ENCODE data around the gene ZNF883.

Gene ZNF883

DNA sequence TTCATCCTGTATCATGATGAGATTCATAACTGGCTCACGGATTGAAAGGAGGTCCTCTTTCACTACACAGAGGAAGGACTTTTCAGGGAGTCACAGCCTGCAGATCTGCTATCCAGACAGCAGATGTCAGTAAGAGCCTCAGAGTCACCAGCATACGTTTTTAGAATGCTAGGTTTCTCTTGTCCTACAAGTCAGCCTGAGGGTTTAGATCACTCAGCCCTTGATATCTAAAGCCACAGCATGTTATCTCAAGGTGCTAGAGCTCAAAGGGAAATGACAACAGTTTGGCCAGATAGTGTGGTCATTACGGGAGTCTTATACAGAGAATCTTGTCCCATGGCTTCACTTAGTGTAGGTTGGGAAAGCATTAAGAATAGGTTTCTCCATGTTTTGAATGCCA is 90.4 kb downstream of the ZNF883 start:
- in situ Hi-C loops (cut with MboI; ENCODE audit: low sequenced_read_pairs) = no loop called here

DNA sequence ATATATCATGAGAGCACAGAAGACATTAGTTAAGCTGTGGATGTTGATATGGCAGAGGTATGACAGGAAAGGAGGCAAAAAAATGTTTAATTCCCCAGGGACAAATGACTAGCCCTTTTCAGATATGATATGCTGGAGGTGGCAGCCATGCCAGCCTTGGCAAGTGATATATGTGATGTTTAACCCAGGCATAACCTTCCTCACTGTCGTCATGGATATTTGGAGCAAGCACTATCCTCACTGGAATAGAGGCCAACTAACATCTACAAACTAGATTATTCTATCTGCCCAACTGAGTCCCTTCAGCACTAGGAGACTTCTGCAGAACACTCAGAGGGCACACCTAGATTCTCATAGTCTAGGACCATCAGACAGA is 94.0 kb downstream of the ZNF883 start:
- in situ Hi-C loops (cut with MboI; ENCODE audit: low sequenced_read_pairs) = no loop called here

DNA sequence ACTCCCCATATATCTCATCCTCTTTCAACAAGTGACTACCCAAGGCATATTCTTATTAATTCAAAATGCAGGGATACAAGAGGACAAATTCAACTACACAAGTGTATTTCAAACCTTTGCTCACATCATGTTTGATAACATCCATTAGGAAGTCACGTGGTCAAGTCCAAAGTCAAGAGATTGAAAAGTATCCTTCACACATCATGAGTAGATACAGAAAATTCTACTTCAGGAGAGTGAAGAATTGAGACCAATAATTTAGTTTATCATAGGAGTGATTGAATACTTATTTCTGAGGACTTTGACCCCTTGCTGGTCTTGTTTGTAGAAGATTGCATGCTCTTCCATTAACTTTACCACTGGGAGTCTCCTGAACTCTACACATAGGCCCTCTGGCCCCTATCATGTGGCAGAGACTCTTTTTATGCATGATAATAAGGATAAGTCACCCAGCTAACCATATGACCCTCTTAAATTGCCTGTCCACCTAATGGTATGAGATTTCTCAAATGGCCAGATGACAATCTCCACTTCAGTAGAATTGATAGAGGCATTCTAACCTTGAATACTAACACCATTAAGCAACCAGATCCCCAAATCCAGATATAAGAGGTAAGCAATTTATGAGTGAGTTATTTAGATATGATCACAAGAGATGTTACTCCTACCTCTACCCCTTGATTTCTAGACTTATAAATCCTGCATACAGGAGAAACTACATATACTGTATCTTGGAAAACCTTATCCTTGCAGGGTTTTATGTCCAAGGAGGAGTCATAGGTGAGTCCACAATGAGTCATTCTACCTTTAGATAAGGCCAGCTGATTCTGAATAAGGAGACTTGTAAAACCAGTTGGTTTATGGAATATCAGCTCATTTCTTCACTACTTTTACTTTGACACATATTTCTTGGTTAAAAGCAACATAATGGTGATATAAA is 94.7 kb downstream of the ZNF883 start:
- in situ Hi-C loops (cut with MboI; ENCODE audit: low sequenced_read_pairs) = no loop called here

DNA sequence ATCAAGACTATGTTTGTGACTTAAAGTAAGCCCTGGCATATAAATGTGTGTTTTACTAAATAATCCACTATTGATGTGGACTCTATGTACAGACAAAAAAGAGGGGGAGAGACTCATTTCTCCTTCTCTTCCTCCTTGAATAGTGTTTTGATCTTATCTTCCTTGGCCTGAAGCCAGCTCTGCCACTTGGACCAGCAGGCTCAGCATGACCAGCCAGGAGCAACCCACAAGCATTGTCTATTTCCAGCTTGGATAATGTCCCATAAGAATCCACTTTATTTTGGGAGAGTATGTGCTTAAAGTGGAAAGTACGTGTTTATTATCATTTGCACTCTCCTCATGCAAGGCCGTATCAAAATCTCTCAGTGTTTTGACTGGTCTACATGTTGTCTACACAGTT is 97.5 kb downstream of the ZNF883 start:
- in situ Hi-C loops (cut with MboI; ENCODE audit: low sequenced_read_pairs) = no loop called here

DNA sequence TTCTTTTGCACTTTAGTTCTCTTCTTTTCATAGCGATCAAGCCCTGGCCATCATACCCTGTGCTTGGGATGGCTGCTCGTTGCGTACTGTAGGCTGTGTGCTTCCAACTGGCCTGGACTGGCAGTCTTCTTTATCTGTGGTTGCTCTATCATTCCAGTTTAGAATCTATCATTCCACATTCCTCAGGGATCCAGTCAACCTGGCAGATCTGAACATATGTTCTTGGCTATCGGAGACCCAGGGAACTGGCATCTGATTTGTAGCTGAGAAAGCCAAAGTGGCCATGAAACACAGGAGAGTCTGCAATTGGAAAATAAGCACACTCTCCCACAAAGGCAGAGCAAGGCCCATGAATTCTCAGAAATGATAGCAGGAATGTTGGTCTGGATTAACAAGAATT is 98.7 kb downstream of the ZNF883 start:
- in situ Hi-C loops (cut with MboI; ENCODE audit: low sequenced_read_pairs) = no loop called here

DNA sequence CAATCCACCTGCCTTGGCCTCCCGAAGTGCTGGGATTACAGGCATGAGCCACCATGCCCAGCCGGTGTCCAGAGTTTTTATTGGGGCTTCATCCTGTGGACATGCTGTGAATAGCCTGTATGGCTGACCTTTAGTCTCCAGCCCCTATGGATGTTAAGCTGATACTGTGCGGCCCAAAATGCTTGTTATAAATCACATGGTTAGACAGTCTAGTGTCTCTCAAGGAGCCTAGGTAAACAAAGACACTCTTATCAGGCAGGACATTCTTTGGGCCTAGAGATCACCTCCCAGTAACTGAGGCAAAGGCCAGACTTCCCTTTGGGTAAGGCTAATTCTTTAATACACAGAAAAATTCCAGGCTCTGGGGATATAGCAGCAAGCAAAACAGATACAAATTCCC is 99.4 kb downstream of the ZNF883 start:
- in situ Hi-C loops (cut with MboI; ENCODE audit: low sequenced_read_pairs) = no loop called here

DNA sequence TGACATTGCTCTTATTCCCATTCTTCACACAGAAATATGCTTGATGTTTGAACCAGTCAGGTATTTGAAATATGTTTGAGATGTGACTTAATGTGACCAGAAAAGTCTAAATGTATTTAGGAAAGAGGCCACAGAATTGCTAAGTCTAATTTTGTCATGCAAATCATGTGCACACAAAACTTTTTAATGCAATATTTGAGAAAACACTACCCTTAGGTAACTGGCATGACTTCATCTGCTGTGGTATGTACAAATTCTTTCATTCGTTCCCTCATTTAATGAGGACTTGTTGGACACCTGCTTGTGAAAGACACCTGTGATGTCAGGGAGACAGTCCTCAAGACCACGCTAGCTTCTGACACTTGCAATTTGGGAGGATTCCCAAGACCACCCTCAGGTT is 100.3 kb downstream of the ZNF883 start:
- in situ Hi-C loops (cut with MboI; ENCODE audit: low sequenced_read_pairs) = no loop called here
